Measurements from ENCODE around the gene OSBPL9.
A peak's percentile ranks its signal among the peaks of the same experiment; 100 is the strongest.

The OSBPL9 gene

DNA sequence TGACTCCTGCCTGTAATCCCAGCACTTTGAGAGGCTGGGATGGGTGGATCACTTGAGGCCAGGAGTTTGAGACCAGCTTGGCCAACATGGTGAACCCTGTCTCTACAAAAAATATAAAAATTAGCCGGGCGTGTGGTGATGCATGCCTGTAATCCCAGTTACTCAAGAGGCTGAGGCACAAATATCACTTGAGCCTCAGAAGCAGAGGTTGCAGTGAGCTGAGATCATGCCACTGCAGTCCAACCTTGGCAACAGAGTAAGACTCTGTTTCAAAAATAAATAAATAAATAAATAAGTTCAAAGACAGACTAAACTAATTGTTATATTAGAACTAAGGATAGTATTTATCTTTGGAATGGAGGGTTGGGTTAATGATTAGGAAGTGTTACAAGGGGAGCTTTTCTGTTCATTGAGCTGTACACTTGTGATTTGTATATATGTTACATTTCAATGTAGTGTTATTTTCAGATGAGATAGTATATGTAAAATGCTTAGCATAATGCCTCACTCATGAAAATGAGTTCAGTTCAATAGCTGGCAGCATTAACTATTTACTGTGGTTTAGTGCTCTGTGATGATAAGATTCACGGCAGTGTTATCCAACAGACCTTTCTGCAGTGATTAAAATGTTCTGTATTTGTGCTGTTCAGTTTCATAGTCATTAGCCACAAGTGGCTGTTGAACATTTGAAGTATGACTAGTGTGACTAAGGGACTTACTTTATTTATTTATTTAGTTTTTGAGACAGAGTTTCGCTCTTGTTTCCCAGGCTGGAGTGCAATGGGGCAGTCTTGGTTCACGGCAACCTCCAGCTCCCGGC lies 47.7 kb downstream of the OSBPL9 start:
- Histone ChIP-seq H3K27me3 (ENCODE audit: insufficient read depth, poor library complexity, severe bottlenecking) (no peaks in the 10 kb centered on the region), H3K4me3 (replicated peaks; ENCODE audit: insufficient read depth, low read length) (no peak overlapping the region), H3K27ac (replicated peaks) (no peak overlapping the region)
- no peak for DNase-seq (ENCODE audit: low read depth in 1 of 2, low spot score in 1 of 2)
- TF ChIP-seq POLR2AphosphoS5 (IDR thresholded peaks at IDR 0.05; ENCODE audit: low read depth) = no peak
- TF ChIP-seq, protein P1, sequence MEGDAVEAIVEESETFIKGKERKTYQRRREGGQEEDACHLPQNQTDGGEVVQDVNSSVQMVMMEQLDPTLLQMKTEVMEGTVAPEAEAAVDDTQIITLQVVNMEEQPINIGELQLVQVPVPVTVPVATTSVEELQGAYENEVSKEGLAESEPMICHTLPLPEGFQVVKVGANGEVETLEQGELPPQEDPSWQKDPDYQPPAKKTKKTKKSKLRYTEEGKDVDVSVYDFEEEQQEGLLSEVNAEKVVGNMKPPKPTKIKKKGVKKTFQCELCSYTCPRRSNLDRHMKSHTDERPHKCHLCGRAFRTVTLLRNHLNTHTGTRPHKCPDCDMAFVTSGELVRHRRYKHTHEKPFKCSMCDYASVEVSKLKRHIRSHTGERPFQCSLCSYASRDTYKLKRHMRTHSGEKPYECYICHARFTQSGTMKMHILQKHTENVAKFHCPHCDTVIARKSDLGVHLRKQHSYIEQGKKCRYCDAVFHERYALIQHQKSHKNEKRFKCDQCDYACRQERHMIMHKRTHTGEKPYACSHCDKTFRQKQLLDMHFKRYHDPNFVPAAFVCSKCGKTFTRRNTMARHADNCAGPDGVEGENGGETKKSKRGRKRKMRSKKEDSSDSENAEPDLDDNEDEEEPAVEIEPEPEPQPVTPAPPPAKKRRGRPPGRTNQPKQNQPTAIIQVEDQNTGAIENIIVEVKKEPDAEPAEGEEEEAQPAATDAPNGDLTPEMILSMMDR (IDR thresholded peaks at IDR 0.05; ENCODE audit: insufficient read depth, low read length) = no peak
- TF ChIP-seq GABPA (IDR thresholded peaks at IDR 0.05; ENCODE audit: low read depth) = no peak
- TF ChIP-seq, protein P2, sequence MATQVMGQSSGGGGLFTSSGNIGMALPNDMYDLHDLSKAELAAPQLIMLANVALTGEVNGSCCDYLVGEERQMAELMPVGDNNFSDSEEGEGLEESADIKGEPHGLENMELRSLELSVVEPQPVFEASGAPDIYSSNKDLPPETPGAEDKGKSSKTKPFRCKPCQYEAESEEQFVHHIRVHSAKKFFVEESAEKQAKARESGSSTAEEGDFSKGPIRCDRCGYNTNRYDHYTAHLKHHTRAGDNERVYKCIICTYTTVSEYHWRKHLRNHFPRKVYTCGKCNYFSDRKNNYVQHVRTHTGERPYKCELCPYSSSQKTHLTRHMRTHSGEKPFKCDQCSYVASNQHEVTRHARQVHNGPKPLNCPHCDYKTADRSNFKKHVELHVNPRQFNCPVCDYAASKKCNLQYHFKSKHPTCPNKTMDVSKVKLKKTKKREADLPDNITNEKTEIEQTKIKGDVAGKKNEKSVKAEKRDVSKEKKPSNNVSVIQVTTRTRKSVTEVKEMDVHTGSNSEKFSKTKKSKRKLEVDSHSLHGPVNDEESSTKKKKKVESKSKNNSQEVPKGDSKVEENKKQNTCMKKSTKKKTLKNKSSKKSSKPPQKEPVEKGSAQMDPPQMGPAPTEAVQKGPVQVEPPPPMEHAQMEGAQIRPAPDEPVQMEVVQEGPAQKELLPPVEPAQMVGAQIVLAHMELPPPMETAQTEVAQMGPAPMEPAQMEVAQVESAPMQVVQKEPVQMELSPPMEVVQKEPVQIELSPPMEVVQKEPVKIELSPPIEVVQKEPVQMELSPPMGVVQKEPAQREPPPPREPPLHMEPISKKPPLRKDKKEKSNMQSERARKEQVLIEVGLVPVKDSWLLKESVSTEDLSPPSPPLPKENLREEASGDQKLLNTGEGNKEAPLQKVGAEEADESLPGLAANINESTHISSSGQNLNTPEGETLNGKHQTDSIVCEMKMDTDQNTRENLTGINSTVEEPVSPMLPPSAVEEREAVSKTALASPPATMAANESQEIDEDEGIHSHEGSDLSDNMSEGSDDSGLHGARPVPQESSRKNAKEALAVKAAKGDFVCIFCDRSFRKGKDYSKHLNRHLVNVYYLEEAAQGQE (IDR thresholded peaks at IDR 0.05; ENCODE audit: insufficient replicate concordance, low read depth) = no peak
- no peak for TF ChIP-seq SPI1 (IDR thresholded peaks at IDR 0.05; ENCODE audit: borderline replicate concordance, low read depth)

DNA sequence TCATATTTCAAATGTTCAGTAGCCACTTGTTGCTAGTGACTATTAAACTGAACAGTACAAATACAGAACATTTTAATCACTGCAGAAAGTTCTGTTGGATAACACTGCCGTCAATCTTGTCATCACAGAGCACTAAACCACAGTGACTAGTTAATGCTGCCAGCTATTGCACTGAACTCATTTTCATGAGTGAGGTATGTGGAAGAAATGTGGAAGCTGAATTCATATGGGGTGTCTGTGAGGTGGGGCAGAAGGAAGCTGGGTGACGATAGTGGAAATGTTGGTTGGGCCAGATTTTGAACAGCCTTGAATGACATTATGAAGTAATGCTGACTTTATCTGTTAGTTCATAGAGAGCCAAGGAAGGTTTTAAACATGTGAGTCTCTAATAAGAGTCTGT lies 49.6 kb downstream of the OSBPL9 start:
- no peaks in the 10 kb centered on the region for H3K27me3 ChIP-seq (ENCODE audit: insufficient read depth, poor library complexity, severe bottlenecking)
- H3K27ac ChIP-seq (replicated peaks) = no peak overlapping the region
- TF ChIP-seq POLR2AphosphoS5 (IDR thresholded peaks at IDR 0.05; ENCODE audit: low read depth) (no peak), SPI1 (IDR thresholded peaks at IDR 0.05; ENCODE audit: borderline replicate concordance, low read depth) (no peak), GABPA (IDR thresholded peaks at IDR 0.05; ENCODE audit: low read depth) (no peak)
- TF ChIP-seq, protein P1 (IDR thresholded peaks at IDR 0.05; ENCODE audit: insufficient read depth, low read length) = no peak
- TF ChIP-seq, protein P2 (IDR thresholded peaks at IDR 0.05; ENCODE audit: insufficient replicate concordance, low read depth) = no peak
- no peak overlapping the region for H3K4me3 ChIP-seq (replicated peaks; ENCODE audit: insufficient read depth, low read length)
- DNase-seq (ENCODE audit: low read depth in 1 of 2, low spot score in 1 of 2) = peak in 1 of 2 experiments; percentile 11

DNA sequence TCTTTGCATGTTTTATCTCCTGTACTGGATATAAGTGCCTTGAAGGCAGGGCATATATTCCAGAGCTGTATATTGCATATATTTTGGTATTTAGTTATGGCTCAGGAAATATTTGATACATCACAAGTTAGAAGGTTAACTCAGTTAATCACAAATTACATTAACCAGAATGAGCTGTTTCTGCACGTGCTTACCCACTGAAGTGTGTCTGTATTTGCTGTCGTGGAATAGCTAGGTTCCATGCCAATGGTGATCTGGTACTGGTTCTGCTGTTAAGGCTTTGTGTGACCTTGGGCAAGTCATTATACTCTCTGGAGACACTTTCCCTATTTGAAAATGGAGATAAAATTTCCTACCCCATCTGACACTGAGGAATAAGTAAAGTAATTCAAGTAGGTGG lies 50.7 kb downstream of the OSBPL9 start:
- TF ChIP-seq, protein P2 (IDR thresholded peaks at IDR 0.05; ENCODE audit: insufficient replicate concordance, low read depth) = no peak
- TF ChIP-seq SPI1 (IDR thresholded peaks at IDR 0.05; ENCODE audit: borderline replicate concordance, low read depth) (no peak), POLR2AphosphoS5 (IDR thresholded peaks at IDR 0.05; ENCODE audit: low read depth) (no peak), GABPA (IDR thresholded peaks at IDR 0.05; ENCODE audit: low read depth) (no peak)
- TF ChIP-seq, protein P1 (IDR thresholded peaks at IDR 0.05; ENCODE audit: insufficient read depth, low read length) = no peak
- Histone ChIP-seq H3K27me3 (ENCODE audit: insufficient read depth, poor library complexity, severe bottlenecking) (no peaks in the 10 kb centered on the region), H3K4me3 (replicated peaks; ENCODE audit: insufficient read depth, low read length) (no peak overlapping the region), H3K27ac (replicated peaks) (no peak overlapping the region)
- no peak for DNase-seq (ENCODE audit: low read depth in 1 of 2, low spot score in 1 of 2)
